ENCODE data around the gene IDS.

The IDS gene

DNA sequence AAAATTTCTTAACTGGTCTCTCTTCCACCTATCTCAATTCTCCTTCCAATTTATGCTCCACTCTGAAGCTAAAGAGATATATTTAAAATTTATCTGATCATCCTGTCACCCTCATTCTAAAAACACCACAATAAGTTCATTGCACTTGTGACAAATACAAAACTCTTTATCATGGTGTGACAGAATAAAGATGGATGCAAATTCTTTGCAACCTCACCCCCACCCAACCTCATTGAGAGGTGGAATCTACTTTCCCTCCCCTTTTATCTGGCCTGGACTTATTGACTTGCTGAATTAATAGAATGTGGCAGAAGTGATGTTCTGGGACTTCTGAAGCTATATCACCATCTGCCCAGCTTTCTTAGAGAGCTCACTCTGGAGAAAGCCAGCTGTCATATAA is 46.5 kb downstream of the IDS start:
- no peak for DNase-seq

DNA sequence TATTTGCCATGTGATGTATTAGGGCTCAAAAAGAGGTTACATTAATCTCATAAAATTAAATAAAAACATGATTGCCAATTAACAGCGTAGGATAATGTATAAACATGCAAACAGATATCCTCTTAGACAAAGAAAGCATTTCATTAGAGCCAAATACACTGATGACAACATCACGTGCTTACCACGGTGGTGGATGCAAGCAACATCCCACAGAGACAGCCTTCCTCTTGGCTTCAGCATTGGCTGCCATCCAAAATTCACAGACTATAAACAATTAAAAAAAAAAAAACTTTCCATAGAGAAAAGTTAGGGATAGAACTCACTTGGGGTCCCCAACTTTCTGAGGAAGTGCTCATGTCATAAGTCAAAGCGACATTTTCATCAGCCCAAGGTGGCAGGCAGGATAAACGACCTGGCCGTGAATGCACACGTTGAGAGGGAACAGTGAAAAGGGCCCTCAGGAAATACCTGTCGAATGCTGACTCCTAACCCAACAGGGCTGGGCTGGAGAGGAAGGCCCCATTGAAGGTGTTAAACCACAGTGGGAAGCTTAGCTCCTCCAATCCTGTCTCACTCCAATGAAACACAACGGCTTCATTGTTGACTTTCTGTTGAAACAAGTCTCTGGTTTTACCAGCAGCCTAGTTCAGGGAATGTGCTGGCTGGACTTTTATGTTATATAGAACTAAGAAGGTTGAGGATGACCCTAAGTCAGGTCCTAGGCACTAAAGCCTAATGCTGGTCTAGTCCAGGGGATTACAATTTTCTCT is 48.4 kb downstream of the IDS start:
- DNase-seq = no peak

DNA sequence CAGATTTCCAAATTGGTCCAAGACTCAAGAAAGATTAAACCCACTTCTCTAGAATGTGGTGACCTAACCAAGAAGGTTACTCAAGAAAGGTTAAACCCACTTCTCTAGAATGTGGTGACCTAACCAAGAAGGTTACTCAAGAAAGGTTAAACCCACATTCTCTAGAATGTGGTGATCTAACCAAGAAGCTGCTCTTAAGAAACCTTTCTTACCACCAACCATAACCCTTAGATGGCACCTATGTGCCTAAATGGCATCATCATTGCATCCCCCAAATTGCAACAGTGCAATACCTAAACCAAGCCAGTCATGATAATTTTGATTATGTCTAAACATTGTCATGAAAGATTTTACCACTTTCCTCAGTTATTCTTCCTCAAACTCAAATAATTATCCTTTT is 49.2 kb downstream of the IDS start:
- DNase-seq = no peak

DNA sequence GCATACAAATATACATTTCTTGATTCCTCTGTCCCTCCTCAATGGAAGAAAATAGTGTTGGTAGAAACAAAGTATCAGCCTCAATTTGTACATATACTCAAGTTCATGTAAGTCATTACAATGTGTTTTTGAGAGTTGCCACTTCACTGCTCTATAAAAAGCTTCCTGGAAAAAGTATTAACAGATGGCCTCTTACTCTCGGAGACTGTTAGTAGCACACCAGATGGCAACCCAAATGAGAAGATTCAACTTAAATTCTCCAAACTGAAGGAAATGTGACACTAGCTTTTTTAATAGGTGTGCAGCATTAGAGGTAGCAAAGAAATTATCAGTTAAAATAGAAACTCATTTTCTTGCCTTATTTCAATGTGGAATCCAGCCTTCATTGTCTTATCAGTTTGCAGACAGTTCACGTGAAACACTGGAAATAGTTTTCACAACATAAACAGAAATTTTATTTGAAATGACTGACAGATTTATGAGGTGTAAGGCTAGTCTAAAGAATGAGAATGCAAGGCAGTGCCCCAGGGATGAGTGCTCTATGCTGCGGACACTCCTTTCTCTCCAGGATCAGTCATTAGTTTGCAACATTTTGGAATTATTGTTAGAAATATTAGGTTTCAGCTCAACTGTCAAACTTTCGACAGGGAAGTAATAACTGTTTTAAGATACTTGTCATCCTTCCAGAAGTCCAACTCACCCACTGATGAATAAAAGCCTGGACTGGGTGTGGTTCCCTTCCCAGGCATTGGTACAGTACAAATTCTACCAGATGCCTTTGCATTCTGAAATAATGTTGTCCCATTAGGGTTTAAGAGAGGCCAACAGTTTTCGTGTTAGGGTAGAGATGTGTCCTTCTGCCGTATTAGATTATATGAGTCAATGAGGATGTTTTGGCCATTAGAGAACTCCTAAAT is 50.9 kb downstream of the IDS start:
- no peak for DNase-seq

DNA sequence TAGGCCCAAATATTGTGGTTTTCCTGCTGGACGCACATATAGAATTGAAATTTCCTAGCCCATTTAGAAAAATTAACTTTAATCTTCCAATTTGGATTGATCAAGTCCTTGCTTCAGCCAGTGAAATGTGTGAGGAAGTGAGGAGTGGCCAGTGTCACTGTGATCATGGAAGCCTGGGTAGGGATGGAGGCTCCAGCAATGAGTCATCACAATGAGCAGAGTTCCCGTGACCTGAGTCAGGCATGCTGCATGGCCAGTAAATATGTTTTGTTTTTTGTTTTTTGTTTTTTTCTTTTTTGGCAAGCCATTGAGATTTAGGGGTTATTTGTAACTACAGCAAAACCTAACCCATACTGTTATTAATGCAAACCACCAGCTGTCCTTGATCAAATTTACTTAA is 52.1 kb downstream of the IDS start:
- no peak for DNase-seq

DNA sequence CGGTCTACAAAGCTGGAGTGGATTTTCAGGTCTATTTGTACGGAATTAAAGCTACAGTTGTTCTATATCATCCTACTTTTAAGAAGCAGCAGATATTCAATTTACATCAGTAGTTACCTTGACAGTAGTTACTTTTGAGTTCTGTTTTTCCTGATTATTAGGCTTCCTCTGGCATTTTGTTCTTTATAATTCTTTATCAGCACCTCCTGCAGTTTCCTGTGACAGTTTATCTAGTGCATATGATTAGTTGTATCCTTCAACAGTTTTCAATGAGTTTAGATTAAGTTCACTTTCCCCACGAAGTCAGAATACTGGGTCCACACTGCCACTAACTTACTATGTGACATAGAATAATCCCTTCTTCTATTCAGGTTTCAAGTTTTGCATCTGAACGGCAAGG is 71.7 kb downstream of the IDS start:
- no peak for DNase-seq

DNA sequence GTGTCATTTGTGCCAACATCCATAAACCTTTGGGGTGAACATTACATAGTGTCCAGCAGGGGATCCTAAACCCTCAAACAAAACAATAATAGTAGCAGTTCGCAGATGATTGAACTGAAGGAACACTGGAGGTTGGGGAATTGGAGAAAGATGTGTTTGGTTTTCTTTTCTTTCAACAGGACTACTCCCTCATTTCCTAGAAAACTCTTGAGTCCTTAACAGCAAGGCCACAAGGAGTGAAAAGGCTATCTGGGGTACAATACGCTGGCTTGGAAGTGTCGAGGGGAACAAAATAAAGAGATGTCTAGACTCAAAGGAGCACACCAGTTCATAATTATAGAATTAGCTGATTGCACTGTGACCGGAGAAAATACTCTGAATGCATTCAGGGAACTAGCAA is 72.1 kb downstream of the IDS start:
- DNase-seq = no peak

Measured in right kidney (tissue), 1 donor.